GM12891 (cell line): Measurements from ENCODE around the gene EYA4.

ENCODE experiments used
- POLR2AphosphoS5 ChIP-seq: IDR thresholded peaks from 2 replicates; pipeline ENCODE4 v1.6.1; 2011; ENCODE audit warnings: low read depth, low read length, control low read depth
- POU2F2 ChIP-seq: IDR thresholded peaks from 2 replicates; pipeline ENCODE4 v1.6.1; 2011; ENCODE audit warnings: low read depth, mild to moderate bottlenecking, control low read depth, low read length, moderate library complexity

DNA sequence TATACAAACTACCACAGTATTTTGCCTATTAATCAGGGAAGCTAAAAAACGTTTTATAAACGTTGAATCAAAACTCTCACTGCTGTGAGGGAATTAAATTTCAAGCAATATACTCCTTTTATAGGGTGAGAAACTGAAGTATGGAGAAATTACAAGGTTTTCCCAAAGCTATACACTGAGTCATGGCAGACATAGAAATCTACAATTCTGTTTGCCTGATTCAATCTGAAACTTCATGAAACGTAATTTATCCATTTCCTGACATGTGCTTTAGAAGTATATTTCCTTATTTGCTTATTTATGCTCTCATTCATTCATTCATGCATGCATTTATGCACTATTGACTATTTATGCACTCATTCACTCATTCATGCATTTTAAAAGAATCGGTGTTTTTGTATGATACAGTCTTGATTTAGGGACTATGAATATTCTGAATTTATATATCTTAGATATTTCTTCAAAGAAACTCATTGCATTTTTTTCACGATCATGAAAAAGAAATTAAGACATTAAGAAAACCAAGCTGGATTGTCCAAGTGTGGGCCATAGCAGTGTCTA, 16.5 kb downstream of the EYA4 start:
- no peak for TF ChIP-seq POLR2AphosphoS5
- no peak for TF ChIP-seq POU2F2
